HG03571 (cell line): Measurements from ENCODE around the gene OGN.
"Not testable (repeated sequence)": the region's sequence is repeated elsewhere in the genome, so short reads cannot be mapped to it uniquely, and the experiment has no call there.

Source experiments
- ATAC-seq: cut with Tn5 transposase; IDR thresholded peaks from one replicate; pipeline ENCODE4 v1.9.1; 2021; ENCODE audit not compliant: unreplicated experiment

Gene OGN, protein sequence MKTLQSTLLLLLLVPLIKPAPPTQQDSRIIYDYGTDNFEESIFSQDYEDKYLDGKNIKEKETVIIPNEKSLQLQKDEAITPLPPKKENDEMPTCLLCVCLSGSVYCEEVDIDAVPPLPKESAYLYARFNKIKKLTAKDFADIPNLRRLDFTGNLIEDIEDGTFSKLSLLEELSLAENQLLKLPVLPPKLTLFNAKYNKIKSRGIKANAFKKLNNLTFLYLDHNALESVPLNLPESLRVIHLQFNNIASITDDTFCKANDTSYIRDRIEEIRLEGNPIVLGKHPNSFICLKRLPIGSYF

DNA sequence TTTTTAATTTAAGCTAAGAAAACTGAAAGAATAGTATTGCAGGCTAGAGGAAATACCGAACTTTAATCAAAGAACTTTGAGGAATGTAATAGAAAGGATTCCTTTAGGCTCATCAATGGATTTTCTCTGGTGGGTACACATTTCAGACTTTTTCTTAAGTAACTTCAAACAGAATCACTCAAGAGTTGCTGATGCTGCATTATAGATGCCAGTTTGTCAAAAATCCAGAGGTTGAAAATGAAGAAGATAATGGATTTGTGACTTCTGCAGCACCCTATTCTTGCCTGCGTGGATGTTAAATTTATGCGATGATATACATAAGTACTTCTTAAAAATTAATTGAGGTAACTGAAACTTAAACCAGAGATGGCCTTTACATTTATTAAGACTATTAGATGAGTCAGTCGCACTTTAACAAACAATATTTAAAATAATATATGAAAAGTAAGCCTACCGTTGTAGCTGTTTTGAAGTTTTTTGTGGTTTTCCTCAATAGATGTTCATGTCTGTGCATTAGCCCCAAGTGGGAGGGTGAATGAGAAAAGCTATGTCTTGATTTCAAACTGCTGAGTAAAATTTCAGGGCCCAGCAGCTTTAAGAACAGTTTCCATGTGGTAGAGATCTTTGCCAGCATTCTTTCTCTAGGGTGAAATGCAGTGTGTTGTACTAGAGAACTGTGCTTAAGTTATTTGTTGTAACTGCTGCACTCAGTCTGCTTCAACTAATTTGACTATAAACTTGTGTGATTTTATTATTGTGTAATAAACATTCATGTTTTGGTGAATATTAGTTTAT lies at the start of gene OGN:
Gene OGN (minus strand): TSS at position 537 of the 795 bp plus-strand sequence. CDS start 1,171 bp downstream, outside the sequence.
- no peak for ATAC-seq

- ATAC-seq: no peak
These were observed 42.2 kb upstream of the OGN start for GRCh38 chr9:92446536-92446935.

DNA sequence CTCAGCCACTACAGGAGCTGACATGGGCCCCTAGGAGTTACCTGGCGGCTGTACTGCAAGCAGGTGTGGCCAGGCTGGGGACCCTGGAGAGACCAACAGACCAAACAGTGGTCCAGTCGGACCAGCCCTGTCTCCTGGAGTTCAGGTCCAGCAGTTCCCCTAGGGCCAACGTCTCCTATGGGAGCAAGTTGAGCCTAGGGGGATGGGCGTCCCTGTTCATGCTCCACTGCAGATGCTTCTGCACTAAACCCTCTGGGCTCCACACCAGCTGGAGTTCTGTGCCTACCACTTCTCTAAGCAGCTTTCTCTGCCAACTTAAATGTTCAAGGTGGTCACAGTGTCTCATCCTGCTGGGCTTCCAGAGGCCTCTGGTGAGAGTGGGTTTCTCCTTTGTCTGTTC lies 40.5 kb upstream of the OGN start:
- ATAC-seq: no peak

- ATAC-seq: no peak
These were observed 36.3 kb upstream of the OGN start for GRCh38 chr9:92440751-92441046.

DNA sequence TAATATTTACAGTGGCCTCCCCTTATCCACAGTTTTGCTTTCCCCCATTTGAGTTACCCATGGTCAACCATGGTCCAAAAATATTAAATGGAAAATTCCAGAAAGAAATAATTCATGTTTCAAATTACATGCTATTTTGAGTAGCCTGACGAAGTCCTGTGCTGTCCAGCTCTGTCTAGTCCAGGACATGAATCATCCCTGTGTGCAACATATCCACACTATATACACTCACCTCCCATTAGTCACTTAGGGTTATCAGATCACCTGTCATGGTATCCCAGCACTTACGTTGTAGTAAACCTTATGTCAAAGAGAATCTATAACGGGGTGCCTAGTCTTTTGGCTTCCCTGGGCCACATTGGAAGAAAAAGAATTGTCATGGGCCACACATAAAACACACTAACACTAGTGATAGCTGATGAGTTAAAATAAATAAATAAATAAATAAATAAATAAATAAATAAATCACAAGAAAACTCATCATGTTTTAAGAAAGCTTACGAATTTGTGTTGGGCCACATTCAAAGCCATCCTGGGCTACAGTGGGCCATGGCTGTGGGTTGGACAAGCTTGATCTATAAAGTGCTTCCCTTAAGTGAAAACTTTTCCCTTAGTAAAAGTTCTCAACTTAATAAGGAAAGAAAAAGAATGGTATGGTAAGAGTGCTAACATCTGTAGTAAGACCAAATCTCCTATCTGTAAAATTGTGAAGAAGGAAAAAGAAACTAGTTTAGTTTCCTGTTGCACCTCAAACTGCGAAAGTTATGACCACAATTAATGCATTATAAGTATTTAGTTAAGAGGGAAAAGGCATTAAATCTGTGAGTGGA lies 35.8 kb upstream of the OGN start:
- ATAC-seq: no peak

- ATAC-seq: no peak
These were observed 34.6 kb upstream of the OGN start for GRCh38 chr9:92438900-92439526.

- no peak for ATAC-seq
These were observed 30.9 kb upstream of the OGN start for GRCh38 chr9:92435263-92435662.

DNA sequence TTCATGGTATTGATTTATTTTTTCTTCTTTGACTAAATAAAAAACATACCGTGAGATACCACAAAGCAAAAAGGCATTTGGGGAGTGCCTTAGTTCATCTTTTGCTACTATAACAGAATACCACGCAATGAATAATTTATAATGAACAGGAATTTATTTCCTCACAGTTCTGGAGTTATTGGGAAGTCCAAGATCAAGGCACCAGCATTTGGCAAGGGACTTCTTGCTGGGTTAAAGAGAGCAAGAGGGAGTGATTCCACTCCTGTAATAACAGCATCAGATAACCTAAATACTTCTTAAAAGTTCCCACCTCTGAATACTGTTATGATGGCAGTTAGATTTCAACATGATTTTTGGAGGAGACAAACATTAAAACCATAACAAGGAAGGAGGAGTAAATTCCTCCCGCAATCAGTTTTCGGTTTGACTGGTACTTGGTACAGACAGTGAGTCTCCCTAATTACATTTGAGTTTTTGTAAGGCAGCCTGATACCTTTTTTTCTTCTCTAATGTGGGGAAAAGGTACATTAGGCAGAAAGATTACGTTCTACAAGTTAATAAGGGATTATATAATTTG lies 28.7 kb upstream of the OGN start:
- no peak for ATAC-seq

DNA sequence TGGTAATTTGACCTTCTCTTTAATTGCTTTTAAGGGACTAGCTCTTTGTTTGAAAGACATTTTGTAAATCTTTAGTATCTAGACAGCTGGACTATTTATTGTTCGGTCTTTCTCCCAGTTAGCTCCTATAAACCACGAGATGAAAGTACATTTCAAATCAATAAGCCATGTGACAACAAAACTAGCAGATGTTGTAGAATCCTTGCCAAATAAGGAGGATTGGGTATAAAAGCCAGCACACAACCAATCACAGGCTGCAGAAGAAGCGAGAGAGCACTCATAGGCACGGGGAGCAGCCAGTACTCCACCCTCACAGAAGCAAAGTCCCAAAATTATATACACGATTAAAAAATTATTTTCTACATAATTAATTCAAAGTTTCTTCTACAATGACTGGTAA lies 28.0 kb upstream of the OGN start:
- ATAC-seq: no peak

DNA sequence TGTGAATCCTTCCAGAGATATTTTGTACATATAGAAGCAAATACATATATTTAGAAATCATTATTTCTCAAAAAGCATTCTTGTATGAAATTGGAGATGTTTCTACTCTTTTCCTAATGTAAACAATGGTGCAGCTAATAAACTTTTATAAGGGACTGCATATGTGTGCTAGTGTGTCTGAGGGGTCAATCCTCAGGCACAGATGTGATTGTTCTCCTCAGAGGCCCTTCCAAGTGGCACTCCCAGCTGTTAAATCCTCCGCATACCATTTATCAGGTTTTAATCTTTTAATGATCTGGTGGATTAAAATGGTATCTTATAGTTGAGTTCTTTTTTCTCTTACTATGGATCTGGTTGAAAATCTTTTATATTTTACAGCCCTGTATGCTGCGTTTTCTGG lies 25.5 kb upstream of the OGN start:
- ATAC-seq: no peak

GRCh38 chr9:92426501-92427145 lies 22.2 kb upstream of the OGN start:
- no peak for ATAC-seq

- no peak for ATAC-seq
These were observed 21.1 kb upstream of the OGN start for GRCh38 chr9:92425474-92425873.

DNA sequence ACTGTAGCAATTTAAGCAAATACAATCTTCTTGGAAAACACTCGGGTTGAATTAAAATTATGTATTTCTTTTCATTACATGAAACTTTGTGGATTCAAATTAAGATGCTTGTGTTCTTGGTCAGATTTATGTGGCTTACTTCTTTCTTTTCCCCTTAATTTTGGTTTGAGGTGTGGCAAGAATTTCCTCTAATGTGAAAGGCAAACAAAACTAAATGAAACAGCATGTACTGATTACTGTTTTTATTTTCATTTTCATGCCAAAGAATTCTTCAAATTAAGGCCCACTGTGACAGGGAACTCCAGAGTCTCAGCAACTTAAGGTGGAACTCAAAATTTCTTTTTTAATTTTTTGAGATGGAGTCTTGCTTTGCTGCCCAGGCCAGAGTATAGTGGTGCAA lies 20.0 kb upstream of the OGN start, which contains the start of gene OMD:
Gene OMD (minus strand): TSS at position 132 of the 400 bp plus-strand sequence. CDS start 6,913 bp downstream, outside the sequence.
- ATAC-seq: no peak

DNA sequence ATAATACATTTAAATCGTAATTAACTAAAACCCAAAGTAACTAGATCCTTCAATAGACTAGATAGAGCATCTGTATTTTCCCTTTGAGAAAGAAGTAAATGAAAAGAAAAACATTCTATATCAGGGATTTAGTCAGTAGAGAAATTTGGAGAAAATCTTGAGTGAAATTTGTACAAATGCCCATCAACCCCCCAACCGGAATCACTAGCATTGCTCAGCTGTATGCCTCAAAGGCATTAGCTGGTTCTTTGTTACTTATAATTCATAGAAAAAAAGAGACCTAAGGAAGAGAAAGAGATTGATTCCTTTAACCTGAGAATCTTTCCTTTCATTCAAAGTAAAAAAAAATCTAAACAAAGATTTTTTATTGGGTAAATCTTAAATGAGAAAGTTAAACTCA lies 19.2 kb upstream of the OGN start:
- ATAC-seq: no peak

GRCh38 chr9:92422611-92423338 lies 18.4 kb upstream of the OGN start:
- no peak for ATAC-seq

- no peak for ATAC-seq
These were observed 10.2 kb upstream of the OGN start for GRCh38 chr9:92414566-92414965.

- not testable (repeated sequence) for ATAC-seq
These were observed 6.8 kb upstream of the OGN start for GRCh38 chr9:92411157-92411556.

GRCh38 chr9:92408747-92409478 lies 4.5 kb upstream of the OGN start:
- no peak for ATAC-seq

GRCh38 chr9:92407818-92408217 lies 3.4 kb upstream of the OGN start:
- no peak for ATAC-seq
